HT-29 (cell line): Measurements from ENCODE around the gene CR2. TPM values are rescaled to one million over a fixed set of nuclear protein-coding genes. Genes with fewer than 3 reads are reported as not detected.
A peak's percentile ranks its signal among the peaks of the same experiment; 100 is the strongest.
"Not testable (repeated sequence)": the region's sequence is repeated elsewhere in the genome, so short reads cannot be mapped to it uniquely, and the experiment has no call there.

Experiments
- DNase-seq: peaks from one replicate; pipeline ENCODE4 v3.0.0-alpha.2; 2015; ENCODE audit warnings: low spot score
- total RNA-seq: library from RNA; depleted of rRNA; stranded (reverse); fragments of >200 nt; shearing (Covaris generic); gene quantifications from 2 replicates; pipeline ENCODE4 v1.2.3, GENCODE V29; 2014

Gene CR2
- total RNA-seq, 1 experiment from 2014 or later: not detected

DNA sequence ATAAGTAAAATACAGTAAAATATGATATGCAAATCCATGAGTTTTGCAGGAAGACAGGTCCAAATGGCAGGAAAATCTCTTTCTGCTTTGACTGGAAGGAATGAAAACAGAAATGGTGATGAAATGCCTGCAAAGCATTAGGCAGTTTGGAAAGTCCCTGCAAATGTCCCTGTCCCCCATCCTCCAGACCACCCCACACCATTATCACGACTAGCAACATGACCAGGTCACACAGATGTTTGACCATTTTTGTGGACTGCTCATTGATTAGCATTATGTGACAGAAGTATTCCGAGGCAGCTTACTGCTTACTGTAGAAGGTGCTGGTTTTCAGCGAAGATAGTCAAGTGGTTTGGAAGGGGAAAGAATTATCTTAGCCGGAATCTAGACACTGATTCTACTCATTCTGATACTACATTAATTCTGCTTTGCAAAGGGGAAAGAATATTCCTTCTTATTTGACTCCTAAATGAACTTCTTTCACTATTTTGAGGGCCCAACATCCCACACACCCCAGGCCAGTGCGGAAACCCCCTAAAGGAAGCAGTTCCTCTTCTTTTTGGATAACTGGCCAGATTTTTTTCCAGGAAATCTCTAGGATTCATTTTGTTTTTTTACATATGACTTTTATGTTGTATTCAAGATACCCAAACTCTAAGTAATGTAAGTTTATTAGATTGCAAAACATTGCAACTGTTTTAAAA lies 9.5 kb upstream of the CR2 start:
- no peak for DNase-seq

DNA sequence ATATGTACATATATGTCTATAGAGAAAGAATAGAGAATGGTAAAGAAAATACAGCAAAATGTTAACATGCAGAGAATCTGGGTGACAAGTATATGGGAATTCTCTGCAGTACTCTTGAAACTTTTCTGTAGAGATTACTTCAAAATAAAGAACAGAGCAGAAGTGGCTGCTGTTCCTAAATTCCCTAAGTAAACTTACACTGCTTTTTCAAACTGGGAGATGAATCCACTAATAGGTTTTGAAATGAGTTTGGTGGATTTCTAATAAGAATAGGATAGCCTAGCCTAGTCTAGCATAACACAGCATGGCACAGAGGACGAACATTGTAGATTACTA lies 450 bp upstream of the CR2 start:
- DNase-seq: no peak

DNA sequence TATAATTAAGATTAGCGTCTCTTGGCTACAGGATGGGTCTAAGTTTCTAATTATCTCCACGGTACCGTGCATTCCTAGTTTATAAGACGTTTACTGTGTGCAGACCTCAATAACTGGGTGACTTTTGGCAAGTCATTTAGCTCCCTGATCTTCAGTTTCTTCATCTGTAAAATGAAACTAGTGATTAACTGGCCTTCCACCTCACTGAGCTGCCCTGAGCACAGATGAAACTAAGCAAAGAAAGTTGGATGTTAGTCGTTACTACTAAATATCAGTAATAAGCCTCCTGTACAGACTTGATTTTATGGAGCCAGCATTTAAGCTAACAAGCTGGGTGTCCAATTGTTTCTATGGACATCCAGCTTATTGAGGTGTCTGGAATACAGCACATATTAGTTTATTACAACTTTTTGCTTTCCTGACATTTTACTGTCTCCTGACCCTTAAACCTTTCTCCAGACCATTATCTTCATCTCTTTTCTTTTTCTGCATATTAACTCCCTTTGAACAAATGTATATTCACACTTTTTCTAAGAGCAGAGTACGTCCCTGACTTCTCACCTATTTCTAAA lies 1.1 kb downstream of the CR2 start:
- DNase-seq: no peak

DNA sequence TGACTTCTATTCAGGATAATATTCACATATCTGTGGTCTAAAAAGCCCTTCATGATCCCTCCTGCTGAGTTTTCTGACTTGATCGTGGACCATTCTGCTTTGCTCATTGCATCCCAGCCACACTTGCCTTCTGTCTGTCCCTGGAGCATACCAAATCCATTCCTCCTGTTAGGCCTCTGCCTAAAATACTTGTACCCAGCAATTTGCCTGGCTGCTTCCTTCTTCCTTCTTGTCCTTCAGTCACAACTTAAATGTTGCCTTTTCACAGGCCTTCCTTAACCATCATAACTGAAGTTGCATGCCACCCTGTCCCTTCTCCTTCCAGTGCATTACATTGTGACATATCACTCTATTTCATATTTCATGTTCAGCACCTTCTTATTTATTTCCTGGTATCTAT lies 4.3 kb downstream of the CR2 start:
- DNase-seq: no peak

DNA sequence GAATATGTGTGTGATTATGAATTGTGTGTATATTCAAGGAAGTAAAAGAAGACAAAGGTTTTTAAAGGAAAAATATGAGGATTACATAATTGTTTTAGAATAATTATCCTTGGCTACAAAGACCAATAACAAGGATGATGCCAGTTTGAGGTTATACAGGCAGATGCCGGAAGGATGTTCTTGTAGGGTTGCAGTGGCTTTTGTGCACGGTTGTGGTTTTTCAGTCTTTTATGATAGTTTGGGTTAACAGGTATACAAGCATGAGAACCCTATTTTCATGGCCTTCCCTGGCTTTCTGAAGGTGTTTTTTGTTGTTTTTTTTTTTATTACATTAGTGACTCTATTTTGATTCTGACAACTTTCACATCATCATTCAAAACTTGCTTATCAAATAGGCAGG lies 4.9 kb downstream of the CR2 start:
- no peak for DNase-seq

DNA sequence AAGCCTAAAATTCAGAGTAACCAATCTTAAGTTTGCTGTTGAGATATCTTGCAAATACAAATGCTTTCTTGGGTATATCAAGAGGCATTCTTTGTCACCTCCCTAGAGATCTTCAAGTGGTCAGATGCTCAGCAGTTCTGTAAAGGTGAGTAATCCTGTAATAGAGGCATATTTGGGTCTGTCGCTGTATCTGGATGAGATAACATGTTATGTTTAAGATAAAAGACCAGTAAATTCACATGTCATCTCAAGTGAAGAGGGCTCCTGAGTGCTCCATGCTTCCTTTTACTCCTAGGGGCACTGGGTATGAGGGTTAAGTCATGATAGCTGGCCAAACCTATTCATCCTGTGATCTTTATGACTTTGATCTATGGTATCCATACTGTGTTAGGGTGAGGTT lies 7.5 kb downstream of the CR2 start:
- no peak for DNase-seq

DNA sequence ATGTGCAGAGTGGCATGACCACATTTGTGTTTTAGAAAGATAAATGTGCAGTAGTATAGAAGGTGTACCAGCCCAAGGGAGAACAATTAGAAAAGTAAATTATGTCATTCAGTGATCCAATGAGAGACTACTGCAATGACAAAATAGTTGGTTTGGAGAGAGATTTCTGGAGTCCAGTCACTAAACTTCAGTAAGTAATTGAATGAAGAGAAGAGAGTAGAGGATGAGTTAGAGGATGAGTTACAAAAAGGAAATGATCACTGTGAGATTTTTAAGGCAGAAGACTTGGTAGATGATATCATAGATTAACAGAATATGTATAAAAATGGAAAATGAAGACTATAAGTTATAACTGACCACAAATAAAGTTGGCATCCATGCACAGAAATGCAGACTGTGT lies 8.4 kb downstream of the CR2 start:
- DNase-seq: no peak

DNA sequence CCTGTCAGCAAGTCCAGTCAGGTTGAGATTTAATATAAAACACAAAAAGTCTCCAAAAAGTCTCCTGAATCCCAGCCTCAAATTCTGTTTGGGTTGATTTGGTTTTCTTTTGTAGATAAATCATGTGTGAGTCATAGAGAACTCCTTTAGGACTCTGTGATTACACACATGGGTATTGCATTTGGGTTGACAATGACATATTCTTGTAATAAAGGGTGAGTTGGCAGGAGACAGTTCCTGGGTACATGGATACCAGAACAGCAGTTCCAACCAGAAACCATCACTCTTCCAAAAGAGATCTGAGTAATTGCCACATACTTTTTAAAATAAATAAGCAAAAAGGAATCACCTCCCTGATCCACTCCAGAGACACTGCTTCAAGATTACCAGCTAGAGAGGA lies 8.9 kb downstream of the CR2 start:
- no peak for DNase-seq

DNA sequence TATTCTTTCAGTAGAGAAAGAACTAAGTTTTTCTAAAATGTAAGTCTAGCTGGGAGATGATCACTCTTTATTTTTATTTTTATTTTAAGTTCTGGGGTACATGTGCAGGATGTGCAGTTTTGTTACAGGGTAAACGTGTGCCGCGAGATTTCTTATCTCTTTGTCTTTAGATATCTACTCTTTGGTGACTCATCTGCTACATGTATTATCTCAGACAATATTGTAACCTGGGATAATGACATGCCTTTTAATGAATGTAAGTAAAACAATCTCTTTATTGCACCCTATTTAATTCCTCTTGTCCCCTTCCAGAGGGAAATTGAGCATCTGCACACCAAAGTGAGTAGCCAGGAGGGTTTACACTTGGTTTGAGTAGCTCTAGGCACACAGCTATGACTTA lies 9.4 kb downstream of the CR2 start:
- no peak for DNase-seq

DNA sequence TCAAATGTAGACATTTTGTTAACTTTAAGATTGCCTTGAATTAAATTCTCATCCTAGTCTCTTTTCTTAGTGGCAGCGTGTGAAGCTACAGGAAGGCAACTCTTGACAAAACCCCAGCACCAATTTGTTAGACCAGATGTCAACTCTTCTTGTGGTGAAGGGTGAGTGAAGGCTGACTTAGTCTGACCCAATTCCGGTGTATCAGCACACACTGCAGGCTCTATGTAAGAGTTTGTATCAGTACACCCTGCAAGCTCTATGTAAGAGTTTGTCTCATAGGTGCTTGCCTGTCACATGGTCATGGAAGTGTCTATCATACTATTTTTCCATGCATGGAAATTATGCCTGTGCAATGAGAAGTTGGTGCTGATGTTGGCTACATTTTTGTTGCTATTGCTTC lies 16.8 kb downstream of the CR2 start:
- DNase-seq: no peak

DNA sequence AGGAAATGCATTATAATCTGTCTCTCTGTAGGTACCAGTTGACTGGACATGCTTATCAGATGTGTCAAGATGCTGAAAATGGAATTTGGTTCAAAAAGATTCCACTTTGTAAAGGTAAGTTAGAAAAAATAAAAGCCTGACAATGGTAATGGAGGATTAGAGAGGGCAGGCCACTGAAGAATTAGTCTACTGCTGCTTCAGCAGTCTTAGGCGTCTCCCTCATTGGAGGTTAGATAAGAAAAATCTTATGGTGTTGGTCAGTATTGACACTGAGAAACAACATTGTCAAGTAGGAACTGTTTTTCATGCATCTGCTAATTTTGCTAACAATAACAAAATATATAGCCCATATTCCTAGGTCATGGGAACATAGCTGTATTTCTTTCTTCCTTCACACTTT lies 20.1 kb downstream of the CR2 start:
- no peak for DNase-seq

DNA sequence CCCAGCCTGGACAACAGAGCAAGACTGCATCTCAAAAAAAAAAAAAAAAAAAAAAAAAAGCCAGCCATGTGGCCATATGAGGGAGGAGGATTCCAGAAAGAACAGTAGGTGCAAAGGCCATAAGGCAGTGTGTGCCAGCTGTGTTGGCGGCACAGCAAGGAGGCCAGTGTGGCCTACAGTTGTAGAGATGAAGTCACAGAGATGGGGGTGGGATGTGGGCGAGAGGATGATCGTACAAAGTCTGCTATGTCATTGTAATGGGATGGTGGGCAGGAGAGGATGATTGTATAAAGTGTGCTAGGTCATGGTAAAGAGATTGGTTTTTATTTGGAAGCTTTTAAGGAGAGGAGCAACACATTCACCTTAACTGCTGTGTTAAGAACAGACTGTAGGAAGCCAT lies 32.1 kb downstream of the CR2 start:
- no peak for DNase-seq

DNA sequence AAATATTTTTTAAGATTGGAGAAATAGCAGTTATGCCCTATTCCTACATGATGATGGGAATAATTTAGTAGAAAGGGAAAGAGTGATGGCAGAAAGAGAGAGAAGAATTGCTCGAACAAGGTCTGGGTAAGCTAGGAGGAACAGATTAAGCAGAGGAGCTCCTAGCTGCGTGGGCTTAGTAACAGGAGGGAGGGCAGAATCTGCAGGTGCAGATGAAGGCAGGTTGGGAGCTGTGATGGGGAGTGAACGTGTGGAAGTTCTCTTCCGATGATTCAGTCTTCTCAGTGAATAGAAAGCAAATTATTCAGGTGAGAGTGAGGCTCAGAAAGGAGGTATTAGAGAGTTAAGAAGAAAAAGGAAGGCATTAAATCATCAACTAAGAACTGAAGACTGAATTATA lies 33.5 kb downstream of the CR2 start:
- DNase-seq: no peak

DNA sequence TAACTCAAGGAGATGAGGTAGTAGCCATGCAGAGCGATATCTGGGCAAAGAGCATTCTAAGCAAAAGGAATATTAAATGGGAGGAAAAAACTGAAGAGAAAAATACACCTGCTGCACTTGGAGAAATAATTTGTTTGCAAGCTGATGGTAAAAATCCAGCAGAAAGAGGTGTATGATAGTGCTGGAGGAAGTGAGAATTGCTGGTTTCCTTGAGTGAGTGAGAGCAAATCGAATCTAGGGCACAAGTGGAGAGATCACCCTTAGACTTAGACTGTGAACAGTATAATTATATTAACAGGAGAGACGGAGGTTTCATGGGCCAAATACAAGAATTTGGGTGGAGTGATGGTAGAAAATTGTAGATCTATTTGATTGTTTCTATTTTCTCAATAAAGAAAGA lies 39.1 kb downstream of the CR2 start:
- DNase-seq: no peak

DNA sequence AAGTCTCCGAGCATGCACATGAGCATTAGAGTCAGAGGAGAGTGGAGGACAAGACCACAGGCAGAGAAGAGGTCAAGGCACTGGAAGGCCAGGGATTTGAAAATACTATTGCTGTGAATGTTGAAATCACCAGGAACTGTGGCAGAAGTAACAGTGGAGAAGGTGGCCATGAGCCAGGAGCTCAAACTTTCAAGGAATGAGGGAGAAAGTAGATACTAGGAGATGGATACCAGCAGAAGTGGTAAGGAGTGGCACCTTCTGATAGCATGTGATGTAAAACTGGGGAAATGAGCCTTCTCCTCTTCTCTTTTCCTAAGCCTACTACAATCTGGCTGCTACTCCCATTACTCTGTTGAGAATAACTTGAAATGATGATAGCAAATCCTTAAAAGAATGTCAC lies 40.0 kb downstream of the CR2 start:
- DNase-seq: no peak

DNA sequence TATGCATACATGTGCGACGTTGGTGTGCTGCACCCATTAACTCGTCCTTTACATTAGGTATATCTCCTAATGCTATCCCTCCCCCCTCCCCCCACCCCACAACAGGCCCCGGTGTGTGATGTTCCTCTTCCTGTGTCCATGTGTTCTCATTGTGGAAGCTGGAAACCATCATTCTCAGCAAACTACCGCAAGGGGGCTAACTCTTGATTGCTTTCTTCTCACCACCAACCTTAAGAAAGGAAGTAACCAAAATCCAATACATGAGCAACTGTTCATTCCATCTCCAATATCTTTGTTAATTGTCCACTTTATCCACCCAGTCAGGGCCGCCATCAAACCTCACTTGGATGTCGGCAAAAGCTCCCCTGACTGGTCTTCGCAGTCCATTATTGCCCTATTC lies 41.2 kb downstream of the CR2 start:
- not testable (repeated sequence) for DNase-seq

DNA sequence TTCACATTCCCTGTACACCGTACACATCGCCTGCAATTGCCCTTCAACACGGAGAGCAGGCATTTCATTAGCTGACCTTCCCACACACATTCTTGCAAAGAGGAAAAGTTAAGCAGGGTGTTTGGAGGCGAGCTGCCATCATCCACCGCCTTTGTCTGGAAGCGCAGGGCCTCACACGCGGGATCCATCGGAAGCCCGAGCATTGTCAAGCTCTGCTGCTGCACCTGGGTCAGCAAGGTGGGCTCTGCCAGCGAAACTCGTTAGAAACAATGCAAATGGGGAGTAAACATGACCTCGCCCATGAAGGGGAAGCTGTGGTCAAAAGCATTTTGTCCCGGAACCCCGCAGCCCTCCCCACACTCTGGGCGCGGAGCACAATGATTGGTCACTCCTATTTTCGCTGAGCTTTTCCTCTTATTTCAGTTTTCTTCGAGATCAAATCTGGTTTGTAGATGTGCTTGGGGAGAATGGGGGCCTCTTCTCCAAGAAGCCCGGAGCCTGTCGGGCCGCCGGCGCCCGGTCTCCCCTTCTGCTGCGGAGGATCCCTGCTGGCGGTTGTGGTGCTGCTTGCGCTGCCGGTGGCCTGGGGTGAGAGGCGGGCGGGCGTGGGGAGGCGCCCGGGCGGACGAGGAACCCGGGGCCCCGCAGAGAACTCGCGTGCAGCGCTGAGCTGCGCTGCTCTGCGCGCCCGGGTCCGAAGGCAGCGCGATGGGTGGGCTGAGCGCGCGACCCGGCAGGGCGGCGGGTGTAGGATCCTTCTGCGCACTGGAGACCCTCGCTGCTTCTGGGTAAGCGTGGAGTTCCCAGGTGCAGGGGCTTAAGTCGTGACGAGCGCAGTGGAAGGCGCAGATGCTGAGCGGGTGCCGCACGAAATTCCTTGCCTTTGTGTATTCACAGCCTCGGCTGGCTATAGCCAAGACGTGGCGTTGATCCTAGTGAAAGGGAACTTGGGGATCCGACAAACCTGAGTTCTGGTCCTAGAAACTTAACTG lies 42.0 kb downstream of the CR2 start, which contains the start of gene CR1:
Gene CR1 (plus strand): TSS at position 357 of the 992 bp plus-strand sequence. CDS start 111 bp downstream, at position 468.
- DNase-seq: no peak

DNA sequence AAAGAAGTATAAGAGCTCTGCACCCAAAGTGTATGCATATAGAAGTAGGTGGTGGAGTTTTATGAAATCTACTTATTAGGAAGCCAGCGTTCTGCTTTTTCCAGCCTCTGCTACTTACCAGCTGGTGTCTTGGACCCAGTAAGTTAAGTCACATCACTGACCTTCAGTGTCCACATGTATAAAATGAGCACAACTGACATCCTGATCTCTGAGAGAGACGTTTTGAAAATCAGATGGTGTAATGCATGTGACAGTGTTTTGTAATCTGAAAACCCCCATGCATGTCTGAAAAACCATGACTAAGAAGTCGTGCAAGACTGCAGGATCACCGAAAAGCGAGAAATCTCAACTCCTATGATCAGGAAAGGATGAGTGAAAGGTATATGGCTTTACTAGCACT lies 43.8 kb downstream of the CR2 start:
- no peak for DNase-seq

DNA sequence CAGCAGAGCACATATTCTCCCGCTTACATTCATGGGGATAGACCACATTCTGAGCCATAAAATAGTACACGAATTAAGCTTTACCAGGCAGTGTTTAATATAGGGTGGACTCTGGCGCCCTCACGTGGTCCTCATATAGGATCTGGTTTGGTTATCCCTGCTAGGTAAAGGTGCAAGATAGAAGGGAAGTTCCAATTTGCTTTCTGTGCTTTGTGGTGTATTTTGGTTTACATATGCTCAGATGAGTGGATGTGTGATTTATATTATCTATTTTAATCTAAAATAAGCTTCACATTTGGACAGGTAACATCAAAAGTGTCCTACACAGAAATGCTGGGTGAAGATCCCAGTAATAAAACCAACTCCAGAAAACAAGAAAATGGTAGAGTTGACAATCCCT lies 45.4 kb downstream of the CR2 start:
- DNase-seq: peak; percentile 86

DNA sequence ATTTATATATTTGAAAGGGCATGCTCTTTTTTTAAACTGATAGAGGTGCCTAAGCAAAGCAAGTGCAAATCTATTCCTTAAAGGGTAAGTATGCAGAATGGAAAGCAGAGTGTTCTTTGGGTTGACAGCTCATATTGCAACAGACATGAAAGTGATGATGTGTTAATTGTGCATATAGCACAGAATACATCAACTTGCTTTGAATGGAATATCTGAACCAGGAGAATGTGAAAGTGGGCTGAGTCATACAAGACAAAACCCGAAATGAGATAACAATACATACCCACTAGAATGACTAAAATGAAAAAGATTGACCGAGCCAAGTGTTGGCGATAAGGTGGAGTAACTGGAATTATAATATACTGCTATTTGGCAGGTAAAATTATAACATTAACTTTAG lies 46.2 kb downstream of the CR2 start:
- no peak for DNase-seq

DNA sequence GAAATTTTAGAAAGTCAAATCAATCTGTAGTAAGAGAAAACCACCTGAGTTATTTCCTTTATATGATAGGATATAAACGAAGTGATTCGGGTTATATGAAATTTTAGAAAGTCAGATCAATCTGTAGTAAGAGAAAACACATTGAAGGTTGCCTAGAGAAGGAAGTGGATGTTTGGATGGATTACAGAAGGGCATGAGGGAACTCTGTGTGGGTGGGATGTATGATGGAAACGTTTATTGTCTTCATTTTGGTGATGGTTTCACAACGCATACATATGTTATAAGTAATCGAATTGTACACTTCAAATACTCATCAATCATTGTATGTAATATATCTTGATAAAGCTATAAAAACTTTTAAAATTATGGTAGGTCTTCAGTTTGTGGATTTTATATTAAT lies 46.9 kb downstream of the CR2 start:
- DNase-seq: no peak

DNA sequence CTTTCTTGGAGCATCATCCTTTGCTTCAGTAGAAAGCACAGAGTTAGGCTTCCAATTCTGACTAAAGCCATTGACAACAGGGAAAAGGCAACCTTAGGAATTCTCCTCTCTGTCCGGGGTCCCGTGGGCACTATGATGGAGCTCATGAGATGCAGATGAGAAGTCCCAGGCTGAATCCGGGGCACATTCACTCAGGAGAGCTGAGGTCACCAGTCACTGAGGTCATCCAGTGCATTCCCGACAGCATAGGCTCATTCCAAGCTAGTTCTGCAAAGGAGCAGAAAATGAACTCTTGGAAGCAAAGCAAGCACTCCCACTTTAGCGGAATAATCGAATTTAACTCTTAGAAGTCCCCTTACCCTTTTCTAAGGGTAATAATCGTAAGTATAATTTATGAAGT lies 48.6 kb downstream of the CR2 start:
- no peak for DNase-seq

DNA sequence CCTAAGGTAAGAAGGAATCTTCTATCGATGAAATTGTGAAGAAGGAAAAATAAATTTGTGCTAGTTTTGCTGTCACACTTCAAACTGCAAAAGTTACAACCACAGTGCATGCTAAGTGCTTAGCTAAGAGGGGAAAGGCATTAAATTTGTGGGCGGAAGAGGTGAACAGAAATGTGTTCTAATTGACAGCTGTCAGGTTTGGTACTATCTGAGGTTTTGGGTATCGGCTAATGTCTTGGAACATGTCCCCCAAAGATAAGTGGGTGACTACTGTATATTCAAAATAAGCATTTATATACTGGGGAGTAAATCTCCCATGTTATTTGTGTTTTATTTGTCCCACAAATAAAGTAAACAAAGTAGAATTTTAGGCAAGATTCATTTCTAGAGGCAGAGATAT lies 49.8 kb downstream of the CR2 start:
- DNase-seq: no peak
